Adipose tissue (tissue), 3 donors: ENCODE data around the gene LLGL1. TPM values are rescaled to one million over a fixed set of nuclear protein-coding genes. Genes with fewer than 3 reads are reported as not detected.
"Not testable (repeated sequence)": the region's sequence is repeated elsewhere in the genome, so short reads cannot be mapped to it uniquely, and the experiment has no call there.

Experiments used
- H3K27ac ChIP-seq: one replicate; pipeline ENCODE4 v1.5.1; 2013; ENCODE audit warnings: low read depth, low read length
- WGBS, 3 donors: extraction: QIAGEN DNeasy Blood & Tissue Kit; methylation state at CpG; one replicate each; pipeline ENCODE4 v1.1.7; 2013; 5-methylcytosine and 5-hydroxymethylcytosine counted together
- polyA plus RNA-seq, 3 donors: library from polyadenylated mRNA; stranded (reverse); fragments of 200-250 nt; gene quantifications; one replicate each; pipeline ENCODE4 v1.2.3, GENCODE V29; 2013
- donor health status: healthy with polysubstance abuse.
- donor health status: Bipolar disorder and iron deficiency.
- donor health status: healthy.

The LLGL1 gene
- polyA plus RNA-seq, 3 donors = 5.0 to 13.4 (median 7.9) TPM

- 34 to 41% (median 35%) methylated on average over 3 of the region's 3 CpGs for WGBS, 3 donors
- no peak overlapping the region for H3K27ac ChIP-seq
These were observed 34.7 kb upstream of the LLGL1 start for GRCh38 chr17:18190628-18191235.

GRCh38 chr17:18191236-18191667 lies 34.2 kb upstream of the LLGL1 start:
- H3K27ac ChIP-seq = no peak overlapping the region
- WGBS, 3 donors = 14 to 43% (median 27%) methylated on average over 3 of the region's 3 CpGs

- 72 to 84% (median 79%) methylated on average over 2 of the region's 2 CpGs for WGBS, 3 donors
- H3K27ac ChIP-seq = no peak overlapping the region
These were observed 33.5 kb upstream of the LLGL1 start for GRCh38 chr17:18191967-18192366.

DNA sequence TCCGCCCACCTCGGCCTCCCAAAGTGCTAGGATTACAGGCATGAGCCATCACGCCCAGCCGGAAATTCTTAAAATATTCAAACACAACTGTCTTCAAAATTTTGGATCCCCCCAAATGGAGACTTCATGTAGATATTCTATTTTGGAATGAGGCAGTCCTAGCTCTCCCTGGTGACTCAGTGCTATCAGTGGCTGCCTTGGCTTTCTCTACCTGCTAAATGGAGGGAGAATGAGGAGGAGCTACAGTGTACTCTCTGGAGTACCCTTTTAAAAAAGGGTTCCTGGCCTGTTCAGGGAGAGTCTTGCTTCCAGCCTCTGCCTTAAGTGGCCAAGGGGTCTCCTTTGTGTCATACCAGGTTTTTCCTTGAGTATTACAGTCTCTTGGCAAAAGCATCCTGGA lies 31.0 kb upstream of the LLGL1 start:
- no peak overlapping the region for H3K27ac ChIP-seq
- WGBS, 3 donors = 86 to 98% (median 96%) methylated on average over 4 of the region's 4 CpGs

GRCh38 chr17:18194804-18195203 lies 30.6 kb upstream of the LLGL1 start:
- WGBS, 3 donors = 73 to 76% (median 76%) methylated on average over 4 of the region's 4 CpGs
- no peak overlapping the region for H3K27ac ChIP-seq

- whole genome bisulfite sequencing, 3 donors = 80 to 86% (median 82%) methylated on average over 5 of the region's 5 CpGs
- H3K27ac ChIP-seq = no peak overlapping the region
These were observed 30.2 kb upstream of the LLGL1 start for GRCh38 chr17:18195246-18195645.

GRCh38 chr17:18197535-18198194 lies 27.8 kb upstream of the LLGL1 start:
- WGBS, 3 donors = 70 to 88% (median 84%) methylated on average over 3 of the region's 3 CpGs
- no peak overlapping the region for H3K27ac ChIP-seq

- WGBS, 3 donors = 36 to 45% (median 37%) methylated on average over 4 of the region's 4 CpGs
- no peak overlapping the region for H3K27ac ChIP-seq
These were observed 26.9 kb upstream of the LLGL1 start for GRCh38 chr17:18198530-18198929.

DNA sequence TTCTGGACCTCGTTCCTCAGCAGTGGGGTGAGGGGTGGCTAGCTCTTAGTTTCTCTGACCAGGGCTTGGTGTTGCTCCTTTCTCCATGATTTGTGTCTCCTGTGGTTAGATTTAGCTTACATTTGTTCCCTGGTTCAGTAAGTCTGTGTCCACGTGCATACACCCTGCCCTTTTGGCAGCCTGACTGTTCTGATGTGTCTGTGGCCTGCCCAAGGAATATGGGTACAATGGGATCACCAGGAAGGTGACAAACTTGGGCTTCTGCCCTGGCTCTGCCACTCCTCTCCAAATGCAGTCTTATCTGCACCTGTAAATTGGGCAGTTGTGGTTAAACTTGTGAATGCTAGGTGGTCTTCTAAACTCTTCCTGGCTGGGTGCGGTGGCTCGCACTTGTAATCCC lies 24.3 kb upstream of the LLGL1 start:
- no peak overlapping the region for H3K27ac ChIP-seq
- WGBS, 3 donors = 76 to 84% (median 79%) methylated on average over 4 of the region's 4 CpGs

GRCh38 chr17:18203308-18203707 lies 22.1 kb upstream of the LLGL1 start:
- WGBS, 3 donors = 54 to 83% (median 76%) methylated on average over 7 of the region's 7 CpGs
- no peak overlapping the region for H3K27ac ChIP-seq

- H3K27ac ChIP-seq = no peak overlapping the region
- 61 to 83% (median 82%) methylated on average over 2 of the region's 2 CpGs for WGBS, 3 donors
These were observed 19.6 kb upstream of the LLGL1 start for GRCh38 chr17:18205861-18206260.

GRCh38 chr17:18206962-18207361 lies 18.5 kb upstream of the LLGL1 start:
- H3K27ac ChIP-seq = no peak overlapping the region

GRCh38 chr17:18208092-18208491 lies 17.3 kb upstream of the LLGL1 start:
- 90 to 91% (median 90%) methylated on average over 19 of the region's 19 CpGs for WGBS, 3 donors
- no peak overlapping the region for H3K27ac ChIP-seq

- WGBS, 3 donors = 71 to 79% (median 77%) methylated on average over 7 of the region's 7 CpGs
- no peak overlapping the region for H3K27ac ChIP-seq
These were observed 11.7 kb upstream of the LLGL1 start for GRCh38 chr17:18213666-18214270.

DNA sequence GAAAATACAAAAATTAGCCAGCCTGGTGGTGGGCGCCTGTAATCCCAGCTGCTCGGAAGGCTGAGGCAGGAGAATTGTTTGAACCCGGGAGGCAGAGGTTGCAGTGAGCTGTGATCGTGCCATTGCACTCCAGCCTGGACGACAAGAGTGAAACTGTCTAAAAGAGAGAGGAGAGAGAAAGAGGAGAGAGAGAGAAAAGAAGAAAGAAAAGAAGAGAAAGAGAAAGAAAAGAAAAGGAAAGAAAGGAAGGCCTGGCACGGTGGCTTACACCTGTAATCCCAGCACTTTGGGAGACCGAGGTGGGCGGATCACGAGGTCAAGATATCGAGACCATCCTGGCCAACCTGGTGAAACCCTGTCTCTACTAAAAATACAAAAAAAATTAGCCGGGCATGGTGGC lies 8.5 kb upstream of the LLGL1 start:
- not testable (repeated sequence) for H3K27ac ChIP-seq
- 79 to 89% (median 85%) methylated on average over 11 of the region's 11 CpGs for WGBS, 3 donors

GRCh38 chr17:18217412-18218015 lies 7.9 kb upstream of the LLGL1 start:
- WGBS, 3 donors = 11 to 12% (median 12%) methylated on average over 5 to 6 of the region's 6 CpGs

GRCh38 chr17:18218756-18219415 lies 6.5 kb upstream of the LLGL1 start:
- no peak overlapping the region for H3K27ac ChIP-seq
- 18 to 65% (median 30%) methylated on average over 4 of the region's 4 CpGs for WGBS, 3 donors

More at GRCh38 chr17:18217412-18218015, 7.9 kb upstream of the LLGL1 start:
- no peak overlapping the region for H3K27ac ChIP-seq

- 72 to 86% (median 72%) methylated on average over 4 of the region's 4 CpGs for WGBS, 3 donors
- peak overlapping the region; percentile 8 for H3K27ac ChIP-seq
These were observed 1.4 kb upstream of the LLGL1 start for GRCh38 chr17:18224053-18224386.
